K562 (cell line): ENCODE data around the gene BZW2.

Experiments
- CTCF ChIP-seq, 3 experiments: IDR thresholded peaks in 2 of 3; conservative IDR thresholded peaks in 1 of 3; 2 replicates each; pipeline ENCODE4 v1.5.1; 2011 to 2012; ENCODE audit warnings: low read length in 3 of 3, mild to moderate bottlenecking in 3 of 3, control low read depth in 2 of 3, improper control_type of control experiment in 1 of 3, inconsistent platforms in 1 of 3, low read depth in 1 of 3, mixed read lengths in 1 of 3, moderate library complexity in 1 of 3; ENCODE audit not compliant: insufficient read depth in 2 of 3
- EWSR1 ChIP-seq: fragments of 450-650 bp; IDR thresholded peaks from 2 replicates; pipeline ENCODE4 v1.6.1; 2018; ENCODE audit warnings: borderline replicate concordance, mild to moderate bottlenecking, low read depth, moderate library complexity; ENCODE audit not compliant: partially characterized antibody
- SFPQ ChIP-seq: fragments of 200-400 bp; formaldehyde crosslinking; IDR thresholded peaks from 2 replicates; pipeline ENCODE4 v1.6.1; 2017; ENCODE audit warnings: mild to moderate bottlenecking, low read depth, low read length, moderate library complexity
- ZNF3 ChIP-seq: fragments of 250-450 bp; sonication (Bioruptor Pico); IDR thresholded peaks from 2 replicates; pipeline ENCODE4 v1.5.0; 2021; ENCODE audit warnings: mild to moderate bottlenecking, moderate library complexity

GRCh38 chr7:16740996-16741395 lies 95.0 kb downstream of the BZW2 start:
- TF ChIP-seq EWSR1 (no peak), SFPQ (no peak), CTCF (IDR thresholded peaks at IDR 0.05 in 2 of 3, conservative IDR thresholded peaks at IDR 0.05 in 1 of 3; ENCODE audit: insufficient read depth in 2 of 3, low read depth in 1 of 3, low read length in 3 of 3) (no peak), ZNF3 (CRISPR knock-in tag) (no peak)
